Lung (tissue), 12 donors: Measurements from ENCODE around the gene NPRL2. TPM values are rescaled to one million over a fixed set of nuclear protein-coding genes. Genes with fewer than 3 reads are reported as not detected.
A peak's percentile ranks its signal among the peaks of the same experiment; 100 is the strongest.

ENCODE experiments used
- ATAC-seq: fragments of 200-7000 bp; cut with Tn5 transposase; one replicate; pipeline ENCODE4 v1.9.1; 2020; ENCODE audit warnings: moderate number of reproducible peaks; ENCODE audit not compliant: insufficient read depth, low FRiP score
- DNase-seq, 3 donors: peaks; one replicate each; pipeline ENCODE4 v3.0.0-alpha.2; 2013 to 2017
- H3K27ac ChIP-seq, 2 donors: one replicate each; pipeline ENCODE4 v1.5.1; 2013; ENCODE audit warnings: mild to moderate bottlenecking in 2 of 2, moderate library complexity in 2 of 2, control low read depth in 1 of 2, inconsistent platforms in 1 of 2, low read depth in 1 of 2, low read length in 1 of 2
- H3K27me3 ChIP-seq, 3 donors: one replicate each; pipeline ENCODE4 v1.5.1; 2013; ENCODE audit warnings: low read length in 2 of 3; ENCODE audit not compliant: control insufficient read depth in 3 of 3, insufficient read depth in 3 of 3
- H3K36me3 ChIP-seq, 4 donors: one replicate each; pipeline ENCODE4 v1.5.1; 2013; ENCODE audit warnings: low read length in 4 of 4, mild to moderate bottlenecking in 1 of 4, moderate library complexity in 1 of 4; ENCODE audit not compliant: control insufficient read depth in 4 of 4, insufficient read depth in 4 of 4
- H3K4me1 ChIP-seq, 5 donors: one replicate each; pipeline ENCODE4 v1.5.1; 2013; ENCODE audit warnings: low read length in 5 of 5, mild to moderate bottlenecking in 2 of 5, moderate library complexity in 1 of 5; ENCODE audit not compliant: control insufficient read depth in 5 of 5, insufficient read depth in 5 of 5
- H3K4me3 ChIP-seq: one replicate; pipeline ENCODE4 v1.5.1; 2013; ENCODE audit warnings: mild to moderate bottlenecking, control low read depth, moderate library complexity
- H3K9ac ChIP-seq, 2 donors: one replicate each; pipeline ENCODE4 v1.5.1; 2013; ENCODE audit warnings: low read length in 2 of 2, control low read depth in 1 of 2; ENCODE audit not compliant: insufficient read depth in 1 of 2
- H3K9me3 ChIP-seq, 4 donors: one replicate each; pipeline ENCODE4 v1.5.1; 2013; ENCODE audit warnings: low read length in 3 of 4, mild to moderate bottlenecking in 1 of 4, moderate library complexity in 1 of 4; ENCODE audit not compliant: control insufficient read depth in 4 of 4, insufficient read depth in 3 of 4
- WGBS, 2 donors: extraction: QIAGEN DNeasy Blood & Tissue Kit; methylation state at CpG; one replicate each; pipeline ENCODE4 v1.1.7; 2013; 5-methylcytosine and 5-hydroxymethylcytosine counted together
- polyA plus RNA-seq, 2 donors: library from polyadenylated mRNA; stranded (reverse); fragments of 200-250 nt; gene quantifications; one replicate each; pipeline ENCODE4 v1.2.1, GENCODE V29; 2013
- total RNA-seq, 2 donors: library from RNA; depleted of rRNA in 1 of 2; stranded (reverse); fragments of >200 nt in 1 of 2; gene quantifications; one replicate each; pipeline ENCODE4 v1.2.1, GENCODE V29; 2014 to 2021
- TF ChIP-seq, protein P1 (sequence below): IDR thresholded peaks from 2 replicates; pipeline ENCODE4 v1.5.1; 2012; ENCODE audit warnings: mild to moderate bottlenecking; ENCODE audit errors: control extremely low read depth, extremely low read depth
- donor health status: control.
- donor health status: control.
- donor health status: Bipolar disorder and iron deficiency.
- donor health status: healthy.
- donor health status: DM: yes; HTN: yes; CAD: no.

Gene NPRL2
- total and polyA plus RNA-seq, 4 donors: 12.7 to 21.9 (median 17.2) TPM

- H3K4me1 ChIP-seq: peaks cover 0 to 52% (median 13%) of the 10 kb centered on the region in 5 donors
- peaks cover 0 to 26% (median 16%) of the 10 kb centered on the region in 4 donors for H3K36me3 ChIP-seq
- no peaks in the 10 kb centered on the region for H3K9me3 ChIP-seq
- no peaks in the 10 kb centered on the region for H3K27me3 ChIP-seq
- peak overlapping the region; percentile 89 to 94 for H3K27ac ChIP-seq
- 0 to 1% methylated on average over 33 to 45 of the region's 45 CpGs for WGBS, 2 donors
- peak overlapping the region; percentile 89 for H3K4me3 ChIP-seq
- ATAC-seq (peak; percentile 58), DNase-seq (peak; percentile 88 to 92 (median 89))
- H3K9ac ChIP-seq: peak overlapping the region; percentile 59 to 90
- TF ChIP-seq, protein P1, sequence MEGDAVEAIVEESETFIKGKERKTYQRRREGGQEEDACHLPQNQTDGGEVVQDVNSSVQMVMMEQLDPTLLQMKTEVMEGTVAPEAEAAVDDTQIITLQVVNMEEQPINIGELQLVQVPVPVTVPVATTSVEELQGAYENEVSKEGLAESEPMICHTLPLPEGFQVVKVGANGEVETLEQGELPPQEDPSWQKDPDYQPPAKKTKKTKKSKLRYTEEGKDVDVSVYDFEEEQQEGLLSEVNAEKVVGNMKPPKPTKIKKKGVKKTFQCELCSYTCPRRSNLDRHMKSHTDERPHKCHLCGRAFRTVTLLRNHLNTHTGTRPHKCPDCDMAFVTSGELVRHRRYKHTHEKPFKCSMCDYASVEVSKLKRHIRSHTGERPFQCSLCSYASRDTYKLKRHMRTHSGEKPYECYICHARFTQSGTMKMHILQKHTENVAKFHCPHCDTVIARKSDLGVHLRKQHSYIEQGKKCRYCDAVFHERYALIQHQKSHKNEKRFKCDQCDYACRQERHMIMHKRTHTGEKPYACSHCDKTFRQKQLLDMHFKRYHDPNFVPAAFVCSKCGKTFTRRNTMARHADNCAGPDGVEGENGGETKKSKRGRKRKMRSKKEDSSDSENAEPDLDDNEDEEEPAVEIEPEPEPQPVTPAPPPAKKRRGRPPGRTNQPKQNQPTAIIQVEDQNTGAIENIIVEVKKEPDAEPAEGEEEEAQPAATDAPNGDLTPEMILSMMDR: no peak
Measured at GRCh38 chr3:50320853-50321335, 29.7 kb downstream of the NPRL2 start.

- 64 to 84% methylated on average over 29 of the region's 29 CpGs for WGBS, 2 donors
- Histone ChIP-seq H3K27ac (peak overlapping the region in 1 of 2 donors; percentile 94), H3K9me3 (no peaks in the 10 kb centered on the region), H3K9ac (peak overlapping the region; percentile 59 to 90), H3K4me3 (peak overlapping the region; percentile 89), H3K36me3 (peaks cover 0 to 21% (median 16%) of the 10 kb centered on the region in 4 donors), H3K27me3 (no peaks in the 10 kb centered on the region), H3K4me1 (peaks cover 0 to 52% (median 13%) of the 10 kb centered on the region in 5 donors)
- ATAC-seq (no peak), DNase-seq (no peak)
- TF ChIP-seq, protein P1: no peak
Measured at GRCh38 chr3:50319894-50320625, 30.5 kb downstream of the NPRL2 start.

GRCh38 chr3:50319181-50319893 lies 31.2 kb downstream of the NPRL2 start:
- H3K27ac ChIP-seq: peak overlapping the region in 1 of 2 donors; percentile 77
- peak overlapping the region; percentile 89 for H3K4me3 ChIP-seq
- TF ChIP-seq, protein P1: no peak
- ATAC-seq: no peak
- no peaks in the 10 kb centered on the region for H3K9me3 ChIP-seq
- H3K9ac ChIP-seq: peak overlapping the region in 1 of 2 donors; percentile 34
- H3K36me3 ChIP-seq: peaks cover 0 to 21% (median 16%) of the 10 kb centered on the region in 4 donors
- WGBS, 2 donors: 71 to 92% methylated on average over 16 of the region's 16 CpGs
- DNase-seq: no peak
- no peaks in the 10 kb centered on the region for H3K27me3 ChIP-seq
- peaks cover 0 to 52% (median 13%) of the 10 kb centered on the region in 5 donors for H3K4me1 ChIP-seq
